Panc1 (cell line): ENCODE measurements around the gene FGF14.

Experiments used
- POLR2AphosphoS5 ChIP-seq: IDR thresholded peaks from 2 replicates; pipeline ENCODE4 v1.6.1; 2012; ENCODE audit warnings: mild to moderate bottlenecking, low read depth, low read length, moderate library complexity
- SIN3A ChIP-seq: IDR thresholded peaks from 2 replicates; pipeline ENCODE4 v1.6.1; 2012; ENCODE audit warnings: low read depth, mild to moderate bottlenecking, low read length, moderate library complexity, borderline replicate concordance; ENCODE audit not compliant: insufficient read depth
- TCF7L2 ChIP-seq: IDR thresholded peaks from 2 replicates; pipeline ENCODE4 v1.6.1; 2011; ENCODE audit warnings: mild to moderate bottlenecking, low read depth, low read length, inconsistent platforms
- TF ChIP-seq, protein P1 (sequence below): fragments of 450-650 bp; IDR thresholded peaks from 2 replicates; pipeline ENCODE4 v1.5.1; 2017; ENCODE audit warnings: mild to moderate bottlenecking
- TF ChIP-seq, protein P2 (sequence below), 2 experiments: IDR thresholded peaks; 2 replicates each; pipeline ENCODE4 v1.6.1; 2011 to 2012; ENCODE audit warnings: low read depth in 2 of 2, control low read depth in 1 of 2, low read length in 1 of 2, mild to moderate bottlenecking in 1 of 2, moderate library complexity in 1 of 2; ENCODE audit not compliant: insufficient read depth in 1 of 2

DNA sequence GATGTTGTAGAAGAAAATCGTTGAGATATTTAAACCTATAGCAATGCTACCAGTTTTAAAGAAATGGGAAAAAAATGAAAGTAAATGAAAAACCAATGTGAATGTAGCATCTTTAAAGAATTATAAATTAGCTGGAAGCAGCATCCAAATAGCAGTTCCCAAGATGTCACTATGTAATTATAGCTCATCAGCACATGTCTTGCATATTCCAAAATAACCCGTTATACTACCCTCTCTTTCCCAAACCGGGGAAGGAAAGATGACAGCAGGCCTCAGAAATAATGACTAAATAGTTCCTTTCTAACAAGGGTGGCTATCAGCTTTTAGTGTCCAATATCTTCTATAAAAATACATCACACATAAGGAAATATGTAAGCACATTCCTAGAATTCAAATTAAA is 140.5 kb downstream of the FGF14 start:
- TF ChIP-seq, protein P1, sequence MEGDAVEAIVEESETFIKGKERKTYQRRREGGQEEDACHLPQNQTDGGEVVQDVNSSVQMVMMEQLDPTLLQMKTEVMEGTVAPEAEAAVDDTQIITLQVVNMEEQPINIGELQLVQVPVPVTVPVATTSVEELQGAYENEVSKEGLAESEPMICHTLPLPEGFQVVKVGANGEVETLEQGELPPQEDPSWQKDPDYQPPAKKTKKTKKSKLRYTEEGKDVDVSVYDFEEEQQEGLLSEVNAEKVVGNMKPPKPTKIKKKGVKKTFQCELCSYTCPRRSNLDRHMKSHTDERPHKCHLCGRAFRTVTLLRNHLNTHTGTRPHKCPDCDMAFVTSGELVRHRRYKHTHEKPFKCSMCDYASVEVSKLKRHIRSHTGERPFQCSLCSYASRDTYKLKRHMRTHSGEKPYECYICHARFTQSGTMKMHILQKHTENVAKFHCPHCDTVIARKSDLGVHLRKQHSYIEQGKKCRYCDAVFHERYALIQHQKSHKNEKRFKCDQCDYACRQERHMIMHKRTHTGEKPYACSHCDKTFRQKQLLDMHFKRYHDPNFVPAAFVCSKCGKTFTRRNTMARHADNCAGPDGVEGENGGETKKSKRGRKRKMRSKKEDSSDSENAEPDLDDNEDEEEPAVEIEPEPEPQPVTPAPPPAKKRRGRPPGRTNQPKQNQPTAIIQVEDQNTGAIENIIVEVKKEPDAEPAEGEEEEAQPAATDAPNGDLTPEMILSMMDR = no peak
- TF ChIP-seq POLR2AphosphoS5 = no peak
- TF ChIP-seq, protein P2, sequence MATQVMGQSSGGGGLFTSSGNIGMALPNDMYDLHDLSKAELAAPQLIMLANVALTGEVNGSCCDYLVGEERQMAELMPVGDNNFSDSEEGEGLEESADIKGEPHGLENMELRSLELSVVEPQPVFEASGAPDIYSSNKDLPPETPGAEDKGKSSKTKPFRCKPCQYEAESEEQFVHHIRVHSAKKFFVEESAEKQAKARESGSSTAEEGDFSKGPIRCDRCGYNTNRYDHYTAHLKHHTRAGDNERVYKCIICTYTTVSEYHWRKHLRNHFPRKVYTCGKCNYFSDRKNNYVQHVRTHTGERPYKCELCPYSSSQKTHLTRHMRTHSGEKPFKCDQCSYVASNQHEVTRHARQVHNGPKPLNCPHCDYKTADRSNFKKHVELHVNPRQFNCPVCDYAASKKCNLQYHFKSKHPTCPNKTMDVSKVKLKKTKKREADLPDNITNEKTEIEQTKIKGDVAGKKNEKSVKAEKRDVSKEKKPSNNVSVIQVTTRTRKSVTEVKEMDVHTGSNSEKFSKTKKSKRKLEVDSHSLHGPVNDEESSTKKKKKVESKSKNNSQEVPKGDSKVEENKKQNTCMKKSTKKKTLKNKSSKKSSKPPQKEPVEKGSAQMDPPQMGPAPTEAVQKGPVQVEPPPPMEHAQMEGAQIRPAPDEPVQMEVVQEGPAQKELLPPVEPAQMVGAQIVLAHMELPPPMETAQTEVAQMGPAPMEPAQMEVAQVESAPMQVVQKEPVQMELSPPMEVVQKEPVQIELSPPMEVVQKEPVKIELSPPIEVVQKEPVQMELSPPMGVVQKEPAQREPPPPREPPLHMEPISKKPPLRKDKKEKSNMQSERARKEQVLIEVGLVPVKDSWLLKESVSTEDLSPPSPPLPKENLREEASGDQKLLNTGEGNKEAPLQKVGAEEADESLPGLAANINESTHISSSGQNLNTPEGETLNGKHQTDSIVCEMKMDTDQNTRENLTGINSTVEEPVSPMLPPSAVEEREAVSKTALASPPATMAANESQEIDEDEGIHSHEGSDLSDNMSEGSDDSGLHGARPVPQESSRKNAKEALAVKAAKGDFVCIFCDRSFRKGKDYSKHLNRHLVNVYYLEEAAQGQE (IDR thresholded peaks at IDR 0.05; ENCODE audit: insufficient read depth in 1 of 2, low read depth in 2 of 2, low read length in 1 of 2) = no peak
- no peak for TF ChIP-seq SIN3A
- TF ChIP-seq TCF7L2 = no peak
